PC-3 (cell line): Measurements from ENCODE around the gene CYP21A2.

Experiments used
- CTCF ChIP-seq: fragments of 300-600 bp; sonication (generic); conservative IDR thresholded peaks from 2 replicates; pipeline ENCODE4 v1.5.1; 2017; ENCODE audit warnings: antibody characterized with exemption, low read depth, mild to moderate bottlenecking, low read length
- EZH2 ChIP-seq: fragments of 300-600 bp; sonication (generic); IDR thresholded peaks from one replicate; pipeline ENCODE4 v1.6.1; 2017; ENCODE audit warnings: antibody characterized with exemption, mild to moderate bottlenecking, low read length; ENCODE audit not compliant: unreplicated experiment
- EZH2phosphoT487 ChIP-seq: fragments of 300-600 bp; sonication (generic); IDR thresholded peaks from 2 replicates; pipeline ENCODE4 v1.6.1; 2018; ENCODE audit warnings: mild to moderate bottlenecking, antibody characterized with exemption, low read length, borderline replicate concordance

- TF ChIP-seq CTCF = no peak
- TF ChIP-seq EZH2phosphoT487 = no peak
- no peak for TF ChIP-seq EZH2
Measured at GRCh38 chr6:32082935-32083334, 44.7 kb downstream of the CYP21A2 start.
